ENCODE data around the gene CARD14. TPM values are rescaled to one million over a fixed set of nuclear protein-coding genes. Genes with fewer than 3 reads are reported as not detected.
A peak's percentile ranks its signal among the peaks of the same experiment; 100 is the strongest.

CARD14 gene
- total and polyA plus RNA-seq, 2 donors (not counting 1 experiment from before 2014, with no cell fraction given): not detected

DNA sequence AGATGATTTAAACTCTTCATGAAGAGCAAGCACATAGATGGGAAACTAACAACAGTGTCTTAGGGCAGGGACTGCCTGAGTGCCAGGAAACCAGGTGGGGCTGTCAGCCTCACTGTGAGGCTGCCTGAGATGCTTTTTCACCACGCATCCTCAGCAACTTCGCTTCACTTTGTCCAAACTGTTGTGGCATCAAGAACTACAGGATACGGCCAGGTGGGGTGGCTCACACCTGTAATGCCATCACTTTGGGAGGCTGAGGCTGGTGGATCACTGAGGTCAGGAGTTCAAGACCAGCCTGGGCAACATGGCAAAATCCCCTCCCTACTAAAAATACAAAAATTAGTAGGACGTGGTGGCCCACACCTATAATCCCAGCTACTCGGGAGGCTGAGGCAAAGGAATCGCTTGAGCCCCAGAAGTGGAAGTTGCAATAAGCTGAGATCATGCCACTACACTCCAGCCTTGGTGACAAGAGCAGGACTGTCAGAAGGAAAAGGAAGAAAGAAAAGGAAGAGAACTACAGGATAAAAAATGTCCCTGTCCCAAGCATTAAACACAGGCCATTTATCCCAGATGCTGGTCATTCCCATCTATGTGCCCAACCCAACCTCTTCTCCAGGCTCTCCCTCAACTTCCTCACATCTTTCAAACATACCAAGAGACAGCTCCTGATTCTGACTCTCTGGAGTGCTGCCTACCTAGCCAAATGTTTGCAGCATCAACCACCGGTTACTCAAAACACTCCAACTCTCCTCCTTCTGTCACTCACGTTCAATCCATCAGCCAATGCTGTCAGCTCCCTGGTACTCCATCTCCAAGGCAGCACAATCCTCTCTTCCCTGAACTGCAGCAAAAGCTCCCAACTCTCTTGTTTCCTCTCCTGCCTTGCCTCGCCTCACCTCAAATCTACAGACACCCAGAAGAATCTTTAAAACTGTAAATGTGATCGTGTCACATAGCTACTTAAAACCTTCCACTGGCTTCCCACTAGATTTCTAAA is 24.5 kb upstream of the CARD14 start:
- Histone ChIP-seq H3K36me3 (replicated peaks in 1 of 2; ENCODE audit: control extremely low read depth in 1 of 2, control insufficient read depth in 1 of 2, extremely low read depth in 1 of 2, insufficient read depth in 2 of 2, low read length in 1 of 2) (peaks cover 0 to 36% of the 10 kb centered on the region in 2 experiments), H4K20me1 (ENCODE audit: control insufficient read depth, insufficient read depth, low read length, poor library complexity, severe bottlenecking) (peaks cover 52% of the 10 kb centered on the region), H3K27me3 (replicated peaks in 1 of 4; ENCODE audit: control extremely low read depth in 1 of 4, control insufficient read depth in 3 of 4, insufficient read depth in 4 of 4, low read length in 3 of 4) (no peaks in the 10 kb centered on the region), H2AFZ (ENCODE audit: insufficient read depth, low read depth, low read length, poor library complexity, severe bottlenecking) (no peak overlapping the region), H3K79me2 (ENCODE audit: control insufficient read depth, insufficient read depth, low read length) (peaks cover 51% of the 10 kb centered on the region), H3K27ac (ENCODE audit: low read length in 2 of 2) (no peak overlapping the region), H3K4me2 (replicated peaks; ENCODE audit: low read depth, low read length, poor library complexity, severe bottlenecking) (peak overlapping the region; percentile 92), H3K4me1 (ENCODE audit: control insufficient read depth in 2 of 2, insufficient read depth in 2 of 2, low read length in 2 of 2) (peaks cover 25 to 34% of the 10 kb centered on the region in 2 donors), H3K9me3 (ENCODE audit: control extremely low read depth in 1 of 3, control insufficient read depth in 2 of 3, insufficient read depth in 1 of 3, low read length in 2 of 3) (no peaks in the 10 kb centered on the region), H3K4me3 (ENCODE audit: control extremely low read depth in 1 of 5, extremely low read depth in 1 of 5, insufficient read depth in 1 of 5, low read depth in 2 of 5, low read length in 4 of 5) (peak overlapping the region; percentile 61 to 94 (median 70)), H3K9ac (ENCODE audit: low read length) (peak overlapping the region; percentile 75)
- CTCF ChIA-PET: interaction anchor here (0.6 to 1.8 kb wide), 2 partner anchors 44 to 52 kb away, joined by 4 to 9 read pairs; partner anchors contain the start of gene GAA
- Mint-ChIP-seq H3K9me3 (ENCODE audit: insufficient read depth) (no peaks in the 10 kb centered on the region), H3K27me3 (no peaks in the 10 kb centered on the region), H3K4me3 (peak overlapping the region; percentile 92), H3K27ac (peak overlapping the region; percentile 29), H3K4me1 (peaks cover 36% of the 10 kb centered on the region)
- ATAC-seq (ENCODE audit: low read depth) (no peak), DNase-seq (peak; percentile 27)
- intact Hi-C loops (cut with micrococcal nuclease): loop anchor here (2.0 kb wide), 1 partner anchor 1077 kb away; the partner anchor contains the start of gene CEP131
- POLR2A ChIA-PET: interaction anchor here (0.6 to 1.3 kb wide), 2 partner anchors 44 to 106 kb away, joined by 4 to 6 read pairs; partner anchors contain the start of gene GAA
- WGBS (ENCODE audit: insufficient coverage): 57% methylated on average over 10 of the region's 10 CpGs
- TF ChIP-seq, protein P1, sequence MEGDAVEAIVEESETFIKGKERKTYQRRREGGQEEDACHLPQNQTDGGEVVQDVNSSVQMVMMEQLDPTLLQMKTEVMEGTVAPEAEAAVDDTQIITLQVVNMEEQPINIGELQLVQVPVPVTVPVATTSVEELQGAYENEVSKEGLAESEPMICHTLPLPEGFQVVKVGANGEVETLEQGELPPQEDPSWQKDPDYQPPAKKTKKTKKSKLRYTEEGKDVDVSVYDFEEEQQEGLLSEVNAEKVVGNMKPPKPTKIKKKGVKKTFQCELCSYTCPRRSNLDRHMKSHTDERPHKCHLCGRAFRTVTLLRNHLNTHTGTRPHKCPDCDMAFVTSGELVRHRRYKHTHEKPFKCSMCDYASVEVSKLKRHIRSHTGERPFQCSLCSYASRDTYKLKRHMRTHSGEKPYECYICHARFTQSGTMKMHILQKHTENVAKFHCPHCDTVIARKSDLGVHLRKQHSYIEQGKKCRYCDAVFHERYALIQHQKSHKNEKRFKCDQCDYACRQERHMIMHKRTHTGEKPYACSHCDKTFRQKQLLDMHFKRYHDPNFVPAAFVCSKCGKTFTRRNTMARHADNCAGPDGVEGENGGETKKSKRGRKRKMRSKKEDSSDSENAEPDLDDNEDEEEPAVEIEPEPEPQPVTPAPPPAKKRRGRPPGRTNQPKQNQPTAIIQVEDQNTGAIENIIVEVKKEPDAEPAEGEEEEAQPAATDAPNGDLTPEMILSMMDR (IDR thresholded peaks at IDR 0.05): no peak
- TF ChIP-seq EZH2 (IDR thresholded peaks at IDR 0.05; ENCODE audit: borderline replicate concordance, insufficient read depth, low read depth, low read length, poor library complexity, severe bottlenecking): no peak

Measured in B cell (primary cell).